DOHH2 (cell line): ENCODE data around the gene PHC2.

Experiments used
- H3F3A ChIP-seq: fragments of 200-600 bp; sonication (generic), shearing (Covaris generic); 2 replicates; pipeline ENCODE4 v1.6.0; 2016; ENCODE audit warnings: antibody characterized with exemption, mild to moderate bottlenecking; ENCODE audit not compliant: control insufficient read depth, insufficient read depth
- H3K27ac ChIP-seq: fragments of 200-600 bp; sonication (generic); 2 replicates; pipeline ENCODE4 v1.5.1; 2014; ENCODE audit warnings: low read depth, mild to moderate bottlenecking, low read length, moderate library complexity
- H3K27me3 ChIP-seq: fragments of 200-600 bp; sonication (generic); 2 replicates; pipeline ENCODE4 v1.6.1; 2014; ENCODE audit warnings: mild to moderate bottlenecking, low read length, mixed read lengths; ENCODE audit not compliant: control insufficient read depth
- H3K36me3 ChIP-seq: fragments of 200-600 bp; sonication (generic); 2 replicates; pipeline ENCODE4 v1.6.1; 2014; ENCODE audit warnings: mild to moderate bottlenecking, low read length, moderate library complexity, mixed read lengths; ENCODE audit not compliant: control insufficient read depth
- H3K4me1 ChIP-seq: fragments of 200-600 bp; sonication (generic); 2 replicates; pipeline ENCODE4 v1.6.1; 2014; ENCODE audit warnings: mild to moderate bottlenecking, low read length, mixed read lengths; ENCODE audit not compliant: control insufficient read depth
- H3K4me2 ChIP-seq: fragments of 200-600 bp; sonication (generic); 2 replicates; pipeline ENCODE4 v1.6.0; 2014; ENCODE audit warnings: mild to moderate bottlenecking, low read length, moderate library complexity
- H3K4me3 ChIP-seq: fragments of 200-600 bp; sonication (generic); 2 replicates; pipeline ENCODE4 v1.5.1; 2014; ENCODE audit warnings: mild to moderate bottlenecking, low read length, mixed read lengths
- H3K79me2 ChIP-seq: fragments of 200-600 bp; sonication (generic); 2 replicates; pipeline ENCODE4 v1.6.1; 2014; ENCODE audit warnings: mild to moderate bottlenecking, low read length, mixed read lengths; ENCODE audit not compliant: control insufficient read depth
- H3K9me2 ChIP-seq: fragments of 200-600 bp; sonication (generic); replicated peaks from 2 replicates; pipeline ENCODE4 v1.6.1; 2014; ENCODE audit warnings: mild to moderate bottlenecking, low read length, mixed read lengths; ENCODE audit not compliant: control insufficient read depth
- H3K9me3 ChIP-seq: fragments of 200-600 bp; sonication (generic); 2 replicates; pipeline ENCODE4 v1.6.1; 2014; ENCODE audit warnings: antibody characterized with exemption, low read length, mixed read lengths; ENCODE audit not compliant: control insufficient read depth, insufficient read depth
- H4K20me1 ChIP-seq: fragments of 200-600 bp; sonication (generic); 2 replicates; pipeline ENCODE4 v1.6.0; 2014; ENCODE audit warnings: low read depth, mild to moderate bottlenecking, antibody characterized with exemption, low read length, moderate library complexity; ENCODE audit not compliant: control insufficient read depth, insufficient read depth
- EZH2phosphoT487 ChIP-seq: fragments of 200-600 bp; sonication (generic); IDR thresholded peaks from 2 replicates; pipeline ENCODE4 v1.6.1; 2017; ENCODE audit warnings: borderline replicate concordance, mild to moderate bottlenecking, antibody characterized with exemption, low read length, moderate library complexity, mixed read lengths
- TF ChIP-seq, protein P1 (sequence below): fragments of 200-600 bp; sonication (generic); IDR thresholded peaks from one replicate; pipeline ENCODE4 v1.5.1; 2014; ENCODE audit warnings: antibody characterized with exemption, mild to moderate bottlenecking, low read depth, low read length; ENCODE audit not compliant: poor library complexity, severe bottlenecking

PHC2 gene

DNA sequence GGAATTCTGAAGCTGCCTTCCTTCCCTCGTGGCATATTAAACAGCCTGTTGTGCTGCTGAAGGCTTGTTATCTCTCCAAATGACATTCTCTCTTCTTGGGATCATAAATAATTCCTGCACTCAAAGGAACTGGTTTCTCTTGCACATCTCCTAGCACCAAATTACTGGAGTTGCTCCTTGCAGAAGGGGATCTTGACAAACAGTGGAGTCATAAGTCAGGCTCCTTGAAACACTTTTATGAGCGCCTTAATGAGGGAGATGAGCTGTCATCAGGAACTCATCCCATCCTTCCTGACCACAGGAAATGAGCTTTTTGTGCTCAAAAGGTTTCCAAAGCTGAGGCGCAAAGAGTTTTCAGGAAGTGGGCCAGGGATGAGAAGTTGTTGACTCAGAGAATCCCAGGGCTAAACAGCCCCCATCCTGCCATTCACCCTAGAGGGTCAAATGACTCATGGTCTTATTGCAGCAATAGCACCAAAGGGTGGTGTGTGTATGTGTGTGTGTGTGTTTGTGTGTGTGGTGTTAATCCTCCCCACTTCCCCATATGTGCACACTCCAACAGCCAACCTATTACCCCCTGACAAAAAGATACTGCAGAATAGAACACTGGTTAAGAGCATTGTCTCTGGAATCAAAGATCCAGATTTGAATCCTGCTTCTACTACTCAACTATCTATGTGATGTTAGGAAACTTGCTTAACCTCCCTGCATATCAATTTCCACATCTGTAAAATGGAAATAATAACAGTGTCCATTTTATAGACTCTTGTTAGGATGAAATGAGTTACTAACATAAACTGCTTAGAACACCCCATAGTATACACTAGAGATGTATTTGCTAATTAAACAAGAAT, 2.8 kb upstream of the PHC2 start:
- H3K36me3 ChIP-seq = no peaks in the 10 kb centered on the region
- no peak overlapping the region for H3K27ac ChIP-seq
- H3K9me2 ChIP-seq = no peaks in the 10 kb centered on the region
- H3K4me3 ChIP-seq = no peak overlapping the region
- no peak overlapping the region for H3K4me2 ChIP-seq
- no peak for TF ChIP-seq EZH2phosphoT487
- TF ChIP-seq, protein P1, sequence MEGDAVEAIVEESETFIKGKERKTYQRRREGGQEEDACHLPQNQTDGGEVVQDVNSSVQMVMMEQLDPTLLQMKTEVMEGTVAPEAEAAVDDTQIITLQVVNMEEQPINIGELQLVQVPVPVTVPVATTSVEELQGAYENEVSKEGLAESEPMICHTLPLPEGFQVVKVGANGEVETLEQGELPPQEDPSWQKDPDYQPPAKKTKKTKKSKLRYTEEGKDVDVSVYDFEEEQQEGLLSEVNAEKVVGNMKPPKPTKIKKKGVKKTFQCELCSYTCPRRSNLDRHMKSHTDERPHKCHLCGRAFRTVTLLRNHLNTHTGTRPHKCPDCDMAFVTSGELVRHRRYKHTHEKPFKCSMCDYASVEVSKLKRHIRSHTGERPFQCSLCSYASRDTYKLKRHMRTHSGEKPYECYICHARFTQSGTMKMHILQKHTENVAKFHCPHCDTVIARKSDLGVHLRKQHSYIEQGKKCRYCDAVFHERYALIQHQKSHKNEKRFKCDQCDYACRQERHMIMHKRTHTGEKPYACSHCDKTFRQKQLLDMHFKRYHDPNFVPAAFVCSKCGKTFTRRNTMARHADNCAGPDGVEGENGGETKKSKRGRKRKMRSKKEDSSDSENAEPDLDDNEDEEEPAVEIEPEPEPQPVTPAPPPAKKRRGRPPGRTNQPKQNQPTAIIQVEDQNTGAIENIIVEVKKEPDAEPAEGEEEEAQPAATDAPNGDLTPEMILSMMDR = no peak
- H4K20me1 ChIP-seq = no peaks in the 10 kb centered on the region
- H3K4me1 ChIP-seq = peaks cover 4% of the 10 kb centered on the region
- no peaks in the 10 kb centered on the region for H3K9me3 ChIP-seq
- H3K27me3 ChIP-seq = peaks cover 34% of the 10 kb centered on the region
- H3F3A ChIP-seq = 0 out of 2 replicates have a peak, but pooled peaks cover 3% of the 10 kb centered on the region
- no peaks in the 10 kb centered on the region for H3K79me2 ChIP-seq

DNA sequence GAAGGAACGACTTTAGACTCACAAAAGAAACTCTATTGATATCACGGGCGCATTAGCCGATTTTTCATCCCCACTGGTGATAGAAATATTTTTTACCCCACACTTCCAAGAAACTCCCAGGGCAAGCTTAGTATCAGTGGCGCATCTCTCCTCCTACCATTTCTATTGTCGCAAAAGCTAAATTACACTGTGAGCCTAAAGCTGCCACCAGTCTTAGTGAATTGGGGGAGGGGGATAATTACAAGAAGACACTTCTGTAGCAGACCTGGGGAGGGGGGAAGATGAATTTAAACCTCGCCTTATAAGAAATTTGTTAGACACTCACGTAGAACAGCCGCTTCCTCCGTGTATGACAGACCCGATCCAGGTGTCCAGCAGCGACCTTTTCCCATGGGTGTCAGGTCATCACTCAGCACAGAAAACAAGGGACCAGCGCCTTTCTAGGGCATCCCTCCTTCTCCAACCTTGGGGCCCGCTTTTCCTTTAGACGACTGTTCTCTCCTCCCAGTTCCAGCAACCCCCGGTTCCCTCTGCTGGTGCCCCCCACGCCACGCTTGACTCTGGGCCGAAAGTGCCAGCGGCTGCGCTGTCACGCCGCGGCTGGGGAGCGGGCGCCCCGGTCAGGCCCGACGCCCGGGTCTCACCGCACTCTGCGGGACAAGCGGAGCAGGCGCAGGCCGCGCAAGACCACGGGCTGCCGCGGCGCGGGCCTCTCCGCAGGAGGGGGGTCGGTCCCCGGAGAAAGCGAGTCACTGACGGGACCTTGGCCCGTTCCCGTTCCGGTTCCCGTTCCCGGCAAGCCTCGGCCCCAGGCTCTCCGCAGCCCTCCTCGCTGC, 821 bp downstream of the PHC2 start:
- H3K27ac ChIP-seq = no peak overlapping the region
- no peaks in the 10 kb centered on the region for H4K20me1 ChIP-seq
- no peaks in the 10 kb centered on the region for H3K79me2 ChIP-seq
- H3F3A ChIP-seq = 0 out of 2 replicates have a peak, but pooled peaks cover 3% of the 10 kb centered on the region
- H3K36me3 ChIP-seq = no peaks in the 10 kb centered on the region
- H3K4me2 ChIP-seq = peak overlapping the region; percentile 41; the same call in 1 of the 2 replicates
- H3K4me3 ChIP-seq = peak overlapping the region; percentile 46
- TF ChIP-seq EZH2phosphoT487 = no peak
- TF ChIP-seq, protein P1 = no peak
- H3K9me2 ChIP-seq = no peaks in the 10 kb centered on the region
- H3K4me1 ChIP-seq = peaks cover 4% of the 10 kb centered on the region
- H3K9me3 ChIP-seq = no peaks in the 10 kb centered on the region
- H3K27me3 ChIP-seq = peaks cover 31% of the 10 kb centered on the region

DNA sequence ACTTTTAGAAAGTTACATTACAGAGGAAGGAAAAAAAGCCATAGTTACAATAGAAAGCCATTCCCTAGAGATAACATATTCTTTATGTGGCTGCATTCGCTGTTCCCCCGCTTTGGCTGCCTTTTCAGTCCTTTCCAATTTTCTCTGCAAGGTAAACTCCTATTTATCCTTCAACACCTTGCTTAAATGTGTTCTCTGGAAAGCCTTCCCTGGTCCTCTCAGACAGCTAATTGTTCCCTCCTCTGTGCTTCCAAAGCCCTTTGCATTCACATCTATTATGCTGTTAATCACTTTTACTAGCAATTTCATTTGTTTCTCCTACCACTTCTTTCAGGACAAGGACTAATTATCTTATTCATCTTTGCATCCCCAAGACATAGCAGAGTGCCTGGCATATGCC, 1.6 kb downstream of the PHC2 start:
- TF ChIP-seq, protein P1 = no peak
- TF ChIP-seq EZH2phosphoT487 = no peak
- 0 out of 2 replicates have a peak, but pooled peaks cover 3% of the 10 kb centered on the region for H3F3A ChIP-seq
- H3K4me3 ChIP-seq = no peak overlapping the region
- H4K20me1 ChIP-seq = no peaks in the 10 kb centered on the region
- H3K27me3 ChIP-seq = peaks cover 31% of the 10 kb centered on the region
- peaks cover 4% of the 10 kb centered on the region for H3K4me1 ChIP-seq
- no peak overlapping the region for H3K4me2 ChIP-seq
- H3K27ac ChIP-seq = no peak overlapping the region
- no peaks in the 10 kb centered on the region for H3K9me2 ChIP-seq
- no peaks in the 10 kb centered on the region for H3K79me2 ChIP-seq
- H3K9me3 ChIP-seq = no peaks in the 10 kb centered on the region
- H3K36me3 ChIP-seq = no peaks in the 10 kb centered on the region
